ENCODE measurements around the gene CHODL.

The CHODL gene

GRCh38 chr21:18244671-18245463 lies at the start of gene CHODL:
Gene CHODL (plus strand): TSS chr21:18244833. CDS start chr21:18245224, 391 bp downstream.
- peak; percentile 4 for DNase-seq (ENCODE audit: low spot score)

- DNase-seq (ENCODE audit: low spot score) = no peak
Observed at GRCh38 chr21:18204931-18205330, 39.7 kb upstream of the CHODL start.

- no peak for DNase-seq (ENCODE audit: low spot score)
Observed at GRCh38 chr21:18218331-18218730, 26.3 kb upstream of the CHODL start.

- no peak for DNase-seq (ENCODE audit: low spot score)
Observed at GRCh38 chr21:18220498-18220897, 24.1 kb upstream of the CHODL start.

- DNase-seq (ENCODE audit: low spot score) = no peak
Observed at GRCh38 chr21:18222346-18222745, 22.3 kb upstream of the CHODL start.

- no peak for DNase-seq (ENCODE audit: low spot score)
Observed at GRCh38 chr21:18228060-18228739, 16.4 kb upstream of the CHODL start.

GRCh38 chr21:18235545-18235944 lies 9.1 kb upstream of the CHODL start:
- no peak for DNase-seq (ENCODE audit: low spot score)

GRCh38 chr21:18245464-18245967 lies 883 bp downstream of the CHODL start:
- no peak for DNase-seq (ENCODE audit: low spot score)

- no peak for DNase-seq (ENCODE audit: low spot score)
Observed at GRCh38 chr21:18248171-18248570, 3.5 kb downstream of the CHODL start.

- no peak for DNase-seq (ENCODE audit: low spot score)
Observed at GRCh38 chr21:18249672-18250071, 5.0 kb downstream of the CHODL start.

- no peak for DNase-seq (ENCODE audit: low spot score)
Observed at GRCh38 chr21:18251065-18251464, 6.4 kb downstream of the CHODL start.

GRCh38 chr21:18252256-18252655 lies 7.6 kb downstream of the CHODL start:
- DNase-seq (ENCODE audit: low spot score) = no peak

- DNase-seq (ENCODE audit: low spot score) = no peak
Observed at GRCh38 chr21:18252680-18253079, 8.0 kb downstream of the CHODL start.

GRCh38 chr21:18253221-18253620 lies 8.6 kb downstream of the CHODL start:
- no peak for DNase-seq (ENCODE audit: low spot score)

GRCh38 chr21:18253799-18254198 lies 9.2 kb downstream of the CHODL start:
- no peak for DNase-seq (ENCODE audit: low spot score)

- DNase-seq (ENCODE audit: low spot score) = no peak
Observed at GRCh38 chr21:18265944-18266343, 21.3 kb downstream of the CHODL start.

GRCh38 chr21:18267496-18267895 lies 22.9 kb downstream of the CHODL start:
- no peak for DNase-seq (ENCODE audit: low spot score)

- no peak for DNase-seq (ENCODE audit: low spot score)
Observed at GRCh38 chr21:18268906-18269305, 24.3 kb downstream of the CHODL start.

- no peak for DNase-seq (ENCODE audit: low spot score)
Observed at GRCh38 chr21:18269856-18270255, 25.2 kb downstream of the CHODL start.

- no peak for DNase-seq (ENCODE audit: low spot score)
Observed at GRCh38 chr21:18273400-18273799, 28.8 kb downstream of the CHODL start.

- no peak for DNase-seq (ENCODE audit: low spot score)
Observed at GRCh38 chr21:18274370-18274769, 29.7 kb downstream of the CHODL start.

GRCh38 chr21:18275781-18276180 lies 31.1 kb downstream of the CHODL start:
- DNase-seq (ENCODE audit: low spot score) = no peak

GRCh38 chr21:18285379-18285778 lies 40.7 kb downstream of the CHODL start:
- DNase-seq (ENCODE audit: low spot score) = no peak

Measured in Ammon's horn (tissue), 1 donor.